Smooth muscle cell (in vitro differentiated cells): ENCODE data around the gene KIF17. TPM values are rescaled to one million over a fixed set of nuclear protein-coding genes. Genes with fewer than 3 reads are reported as not detected.

Source experiments
- DNase-seq: peaks from one replicate; lab custom pipeline; 2025; ENCODE audit not compliant: unreplicated experiment; lab: John Stamatoyannopoulos, UW
- H2AFZ ChIP-seq: fragments of 200-600 bp; sonication (generic); 2 replicates; pipeline ENCODE4 v1.6.0; 2016; ENCODE audit warnings: antibody characterized with exemption, low read depth, mild to moderate bottlenecking
- H3F3A ChIP-seq: fragments of 200-600 bp; sonication (generic); 2 replicates; pipeline ENCODE4 v1.6.0; 2017; ENCODE audit warnings: antibody characterized with exemption, low read depth
- H3K27ac ChIP-seq: fragments of 200-600 bp; sonication (generic); 2 replicates; pipeline ENCODE4 v1.5.1; 2016; ENCODE audit warnings: low read depth, mild to moderate bottlenecking
- H3K27me3 ChIP-seq: fragments of 200-600 bp; sonication (generic); 2 replicates; pipeline ENCODE4 v1.6.1; 2016; ENCODE audit warnings: low read depth, mild to moderate bottlenecking
- H3K36me3 ChIP-seq: fragments of 200-600 bp; sonication (generic); 2 replicates; pipeline ENCODE4 v1.5.1; 2016; ENCODE audit warnings: low read depth
- H3K4me1 ChIP-seq: fragments of 200-600 bp; sonication (generic); 2 replicates; pipeline ENCODE4 v1.5.1; 2016; ENCODE audit warnings: low read depth
- H3K4me2 ChIP-seq: fragments of 200-600 bp; sonication (generic); 2 replicates; pipeline ENCODE4 v1.6.0; 2016; ENCODE audit warnings: mild to moderate bottlenecking
- H3K4me3 ChIP-seq: fragments of 200-600 bp; sonication (generic); 2 replicates; pipeline ENCODE4 v1.5.1; 2016; ENCODE audit warnings: mild to moderate bottlenecking
- H3K79me2 ChIP-seq: fragments of 200-600 bp; sonication (generic); 2 replicates; pipeline ENCODE4 v1.6.0; 2016; ENCODE audit warnings: low read depth, mild to moderate bottlenecking
- H3K9ac ChIP-seq: fragments of 200-600 bp; sonication (generic); 2 replicates; pipeline ENCODE4 v1.6.0; 2016; ENCODE audit warnings: low read depth
- H3K9me3 ChIP-seq: fragments of 200-600 bp; sonication (generic); replicated peaks from 2 replicates; pipeline ENCODE4 v1.5.1; 2016; ENCODE audit warnings: low read depth
- H4K20me1 ChIP-seq: fragments of 200-600 bp; sonication (generic); 2 replicates; pipeline ENCODE4 v1.6.0; 2016; ENCODE audit warnings: low read depth
- WGBS: methylation state at CpG from one replicate; pipeline ENCODE4 v1.1.7; 2016; ENCODE audit warnings: low lambda C conversion rate; 5-methylcytosine and 5-hydroxymethylcytosine counted together
- polyA plus RNA-seq: library from polyadenylated mRNA; unstranded; fragments of >200 nt; fragmentation: Nextera tagmentation; extraction: Ambion mirVana; gene quantifications from 2 replicates; pipeline ENCODE4 v1.2.1, GENCODE V29; 2016
- total RNA-seq: library from RNA; depleted of rRNA; stranded (reverse); fragments of >200 nt; gene quantifications from 2 replicates; pipeline ENCODE4 v1.2.3, GENCODE V29; 2014
- TF ChIP-seq, protein P1 (sequence below): fragments of 200-600 bp; sonication (generic); IDR thresholded peaks from 2 replicates; pipeline ENCODE4 v1.5.1; 2017; ENCODE audit warnings: borderline replicate concordance, mild to moderate bottlenecking, antibody characterized with exemption; ENCODE audit not compliant: insufficient read depth, poor library complexity, severe bottlenecking

KIF17 gene
- total and polyA plus RNA-seq, 2 experiments from 2014 or later, result 0.13 to 2.2 TPM

- H3K36me3 ChIP-seq, result no peaks in the 10 kb centered on the region
- whole genome bisulfite sequencing, result 63% methylated on average over 4 of the region's 4 CpGs
- no peak for DNase-seq
- no peak overlapping the region for H3K27ac ChIP-seq
- H3K4me2 ChIP-seq, result no peak overlapping the region
- no peaks in the 10 kb centered on the region for H3K4me1 ChIP-seq
- no peak overlapping the region for H3K9ac ChIP-seq
- TF ChIP-seq, protein P1, sequence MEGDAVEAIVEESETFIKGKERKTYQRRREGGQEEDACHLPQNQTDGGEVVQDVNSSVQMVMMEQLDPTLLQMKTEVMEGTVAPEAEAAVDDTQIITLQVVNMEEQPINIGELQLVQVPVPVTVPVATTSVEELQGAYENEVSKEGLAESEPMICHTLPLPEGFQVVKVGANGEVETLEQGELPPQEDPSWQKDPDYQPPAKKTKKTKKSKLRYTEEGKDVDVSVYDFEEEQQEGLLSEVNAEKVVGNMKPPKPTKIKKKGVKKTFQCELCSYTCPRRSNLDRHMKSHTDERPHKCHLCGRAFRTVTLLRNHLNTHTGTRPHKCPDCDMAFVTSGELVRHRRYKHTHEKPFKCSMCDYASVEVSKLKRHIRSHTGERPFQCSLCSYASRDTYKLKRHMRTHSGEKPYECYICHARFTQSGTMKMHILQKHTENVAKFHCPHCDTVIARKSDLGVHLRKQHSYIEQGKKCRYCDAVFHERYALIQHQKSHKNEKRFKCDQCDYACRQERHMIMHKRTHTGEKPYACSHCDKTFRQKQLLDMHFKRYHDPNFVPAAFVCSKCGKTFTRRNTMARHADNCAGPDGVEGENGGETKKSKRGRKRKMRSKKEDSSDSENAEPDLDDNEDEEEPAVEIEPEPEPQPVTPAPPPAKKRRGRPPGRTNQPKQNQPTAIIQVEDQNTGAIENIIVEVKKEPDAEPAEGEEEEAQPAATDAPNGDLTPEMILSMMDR, result no peak
- H3K9me3 ChIP-seq, result no peaks in the 10 kb centered on the region
- no peak overlapping the region for H3K4me3 ChIP-seq
- H4K20me1 ChIP-seq, result no peaks in the 10 kb centered on the region
- peaks cover 9% of the 10 kb centered on the region for H3F3A ChIP-seq
- peaks cover 32% of the 10 kb centered on the region for H3K27me3 ChIP-seq
- no peaks in the 10 kb centered on the region for H3K79me2 ChIP-seq
- H2AFZ ChIP-seq, result no peak overlapping the region
Observed at GRCh38 chr1:20730690-20731056, 12.9 kb upstream of the KIF17 start.

- H4K20me1 ChIP-seq, result no peaks in the 10 kb centered on the region
- no peaks in the 10 kb centered on the region for H3K4me1 ChIP-seq
- no peaks in the 10 kb centered on the region for H3K9me3 ChIP-seq
- H2AFZ ChIP-seq, result no peak overlapping the region
- H3K4me2 ChIP-seq, result no peak overlapping the region
- H3K36me3 ChIP-seq, result no peaks in the 10 kb centered on the region
- TF ChIP-seq, protein P1, result no peak
- no peak overlapping the region for H3K4me3 ChIP-seq
- no peak overlapping the region for H3K9ac ChIP-seq
- H3K27me3 ChIP-seq, result peaks cover 32% of the 10 kb centered on the region
- H3K27ac ChIP-seq, result no peak overlapping the region
- WGBS, result 47% methylated on average over 16 of the region's 19 CpGs
- H3F3A ChIP-seq, result peaks cover 9% of the 10 kb centered on the region
- no peak for DNase-seq
- H3K79me2 ChIP-seq, result no peaks in the 10 kb centered on the region
Observed at GRCh38 chr1:20729990-20730689, 12.3 kb upstream of the KIF17 start.

DNA sequence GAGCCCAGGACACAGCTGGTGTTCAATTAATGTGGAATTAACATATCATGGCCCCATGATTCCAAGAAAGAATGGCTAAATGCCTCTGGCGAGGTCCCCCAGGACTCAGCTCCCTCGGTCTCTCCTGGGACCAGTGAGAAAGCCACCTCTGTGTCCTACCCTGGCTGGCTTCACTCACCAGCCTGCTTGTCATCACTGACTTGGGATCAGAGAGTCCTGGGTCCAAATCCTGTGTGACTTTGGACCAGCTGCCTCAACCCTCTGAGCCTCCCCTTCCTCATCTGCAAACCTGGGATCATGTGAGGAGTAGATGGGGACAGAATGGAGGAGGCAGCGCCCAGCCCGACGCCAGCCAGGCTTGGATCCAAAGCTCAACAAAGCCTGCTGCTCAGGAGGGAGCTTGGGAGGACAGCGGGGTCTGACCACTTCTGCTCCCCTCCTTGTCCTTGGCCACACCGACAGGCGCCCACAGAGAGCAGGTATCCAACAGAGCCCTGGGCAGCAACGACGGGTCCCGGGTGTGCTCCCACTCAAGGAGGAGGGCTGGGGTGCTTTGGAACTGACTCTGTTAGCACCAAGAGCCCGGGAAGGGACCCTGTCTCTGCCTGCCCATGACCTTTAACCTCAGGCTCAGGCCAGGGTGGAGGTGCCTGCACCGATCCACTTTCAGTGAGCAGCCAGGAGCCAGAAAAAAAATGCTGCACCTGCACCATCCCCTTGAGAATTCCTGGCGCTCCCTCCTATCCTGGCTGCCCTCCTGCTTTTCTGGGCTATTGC is 11.5 kb upstream of the KIF17 start:
- peaks cover 9% of the 10 kb centered on the region for H3F3A ChIP-seq
- no peaks in the 10 kb centered on the region for H3K9me3 ChIP-seq
- no peak overlapping the region for H3K4me2 ChIP-seq
- no peak overlapping the region for H2AFZ ChIP-seq
- peaks cover 32% of the 10 kb centered on the region for H3K27me3 ChIP-seq
- TF ChIP-seq, protein P1, result no peak
- no peak overlapping the region for H3K27ac ChIP-seq
- no peak overlapping the region for H3K9ac ChIP-seq
- H3K79me2 ChIP-seq, result no peaks in the 10 kb centered on the region
- DNase-seq, result no peak
- H3K36me3 ChIP-seq, result no peaks in the 10 kb centered on the region
- no peaks in the 10 kb centered on the region for H4K20me1 ChIP-seq
- 76% methylated on average over 14 of the region's 14 CpGs for WGBS
- no peaks in the 10 kb centered on the region for H3K4me1 ChIP-seq
- H3K4me3 ChIP-seq, result no peak overlapping the region
